ENCODE data around the gene SPG7.

SPG7 gene

DNA sequence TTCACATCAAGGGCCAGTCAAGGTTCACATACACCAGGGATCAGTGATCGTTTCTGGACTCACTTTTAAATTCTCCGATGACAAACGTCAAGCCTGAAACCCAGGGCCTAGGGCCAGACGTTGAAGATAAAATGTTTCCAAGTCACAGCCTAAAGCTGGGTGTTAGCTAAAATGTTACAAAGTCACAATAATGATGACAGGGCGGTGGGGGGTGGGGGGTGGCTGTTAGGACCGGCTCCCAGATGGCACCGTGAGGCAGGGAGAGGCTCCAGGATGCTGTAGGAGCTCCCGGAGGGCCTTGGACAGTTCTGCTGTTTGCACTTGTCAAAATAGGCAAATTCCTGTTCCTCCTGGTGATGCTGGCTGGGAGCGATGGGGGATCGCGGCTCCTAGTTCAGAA lies 35.9 kb downstream of the SPG7 start:
- Histone ChIP-seq H3K27me3 (ENCODE audit: insufficient read depth, low read depth) (no peaks in the 10 kb centered on the region), H3K36me3 (ENCODE audit: insufficient read depth) (no peaks in the 10 kb centered on the region), H3K4me1 (ENCODE audit: low read depth, poor library complexity, severe bottlenecking) (no peaks in the 10 kb centered on the region), H4K20me1 (ENCODE audit: insufficient read depth) (no peaks in the 10 kb centered on the region), H3K9ac (no peak overlapping the region), H3K27ac (no peak overlapping the region), H3K79me2 (ENCODE audit: insufficient read depth, low read depth) (no peaks in the 10 kb centered on the region), H3K4me2 (no peak overlapping the region), H3K4me3 (IDR thresholded peaks at IDR 0.05; ENCODE audit: insufficient read depth, low read depth, low read length) (no peak overlapping the region), H2AFZ (ENCODE audit: low read depth) (no peak overlapping the region)
- TF ChIP-seq, protein P1, sequence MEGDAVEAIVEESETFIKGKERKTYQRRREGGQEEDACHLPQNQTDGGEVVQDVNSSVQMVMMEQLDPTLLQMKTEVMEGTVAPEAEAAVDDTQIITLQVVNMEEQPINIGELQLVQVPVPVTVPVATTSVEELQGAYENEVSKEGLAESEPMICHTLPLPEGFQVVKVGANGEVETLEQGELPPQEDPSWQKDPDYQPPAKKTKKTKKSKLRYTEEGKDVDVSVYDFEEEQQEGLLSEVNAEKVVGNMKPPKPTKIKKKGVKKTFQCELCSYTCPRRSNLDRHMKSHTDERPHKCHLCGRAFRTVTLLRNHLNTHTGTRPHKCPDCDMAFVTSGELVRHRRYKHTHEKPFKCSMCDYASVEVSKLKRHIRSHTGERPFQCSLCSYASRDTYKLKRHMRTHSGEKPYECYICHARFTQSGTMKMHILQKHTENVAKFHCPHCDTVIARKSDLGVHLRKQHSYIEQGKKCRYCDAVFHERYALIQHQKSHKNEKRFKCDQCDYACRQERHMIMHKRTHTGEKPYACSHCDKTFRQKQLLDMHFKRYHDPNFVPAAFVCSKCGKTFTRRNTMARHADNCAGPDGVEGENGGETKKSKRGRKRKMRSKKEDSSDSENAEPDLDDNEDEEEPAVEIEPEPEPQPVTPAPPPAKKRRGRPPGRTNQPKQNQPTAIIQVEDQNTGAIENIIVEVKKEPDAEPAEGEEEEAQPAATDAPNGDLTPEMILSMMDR (conservative IDR thresholded peaks at IDR 0.05; ENCODE audit: low read depth, low read length) = no peak

- H3K36me3 ChIP-seq (ENCODE audit: insufficient read depth) = no peaks in the 10 kb centered on the region
- H3K9ac ChIP-seq = no peak overlapping the region
- no peak overlapping the region for H3K4me3 ChIP-seq (IDR thresholded peaks at IDR 0.05; ENCODE audit: insufficient read depth, low read depth, low read length)
- no peaks in the 10 kb centered on the region for H3K79me2 ChIP-seq (ENCODE audit: insufficient read depth, low read depth)
- H3K4me2 ChIP-seq = no peak overlapping the region
- H4K20me1 ChIP-seq (ENCODE audit: insufficient read depth) = no peaks in the 10 kb centered on the region
- H3K27ac ChIP-seq = no peak overlapping the region
- TF ChIP-seq, protein P1 (conservative IDR thresholded peaks at IDR 0.05; ENCODE audit: low read depth, low read length) = no peak
- no peak overlapping the region for H2AFZ ChIP-seq (ENCODE audit: low read depth)
- H3K4me1 ChIP-seq (ENCODE audit: low read depth, poor library complexity, severe bottlenecking) = no peaks in the 10 kb centered on the region
- H3K27me3 ChIP-seq (ENCODE audit: insufficient read depth, low read depth) = no peaks in the 10 kb centered on the region
These were observed 36.5 kb downstream of the SPG7 start for GRCh38 chr16:89544713-89545043.

GRCh38 chr16:89545044-89545830 lies 37.0 kb downstream of the SPG7 start:
- H3K4me2 ChIP-seq = no peak overlapping the region
- no peak overlapping the region for H3K9ac ChIP-seq
- H3K27ac ChIP-seq = no peak overlapping the region
- no peaks in the 10 kb centered on the region for H3K79me2 ChIP-seq (ENCODE audit: insufficient read depth, low read depth)
- H3K36me3 ChIP-seq (ENCODE audit: insufficient read depth) = no peaks in the 10 kb centered on the region
- H3K4me1 ChIP-seq (ENCODE audit: low read depth, poor library complexity, severe bottlenecking) = no peaks in the 10 kb centered on the region
- H3K27me3 ChIP-seq (ENCODE audit: insufficient read depth, low read depth) = no peaks in the 10 kb centered on the region
- TF ChIP-seq, protein P1 (conservative IDR thresholded peaks at IDR 0.05; ENCODE audit: low read depth, low read length) = no peak
- no peak overlapping the region for H2AFZ ChIP-seq (ENCODE audit: low read depth)
- H3K4me3 ChIP-seq (IDR thresholded peaks at IDR 0.05; ENCODE audit: insufficient read depth, low read depth, low read length) = no peak overlapping the region
- no peaks in the 10 kb centered on the region for H4K20me1 ChIP-seq (ENCODE audit: insufficient read depth)

DNA sequence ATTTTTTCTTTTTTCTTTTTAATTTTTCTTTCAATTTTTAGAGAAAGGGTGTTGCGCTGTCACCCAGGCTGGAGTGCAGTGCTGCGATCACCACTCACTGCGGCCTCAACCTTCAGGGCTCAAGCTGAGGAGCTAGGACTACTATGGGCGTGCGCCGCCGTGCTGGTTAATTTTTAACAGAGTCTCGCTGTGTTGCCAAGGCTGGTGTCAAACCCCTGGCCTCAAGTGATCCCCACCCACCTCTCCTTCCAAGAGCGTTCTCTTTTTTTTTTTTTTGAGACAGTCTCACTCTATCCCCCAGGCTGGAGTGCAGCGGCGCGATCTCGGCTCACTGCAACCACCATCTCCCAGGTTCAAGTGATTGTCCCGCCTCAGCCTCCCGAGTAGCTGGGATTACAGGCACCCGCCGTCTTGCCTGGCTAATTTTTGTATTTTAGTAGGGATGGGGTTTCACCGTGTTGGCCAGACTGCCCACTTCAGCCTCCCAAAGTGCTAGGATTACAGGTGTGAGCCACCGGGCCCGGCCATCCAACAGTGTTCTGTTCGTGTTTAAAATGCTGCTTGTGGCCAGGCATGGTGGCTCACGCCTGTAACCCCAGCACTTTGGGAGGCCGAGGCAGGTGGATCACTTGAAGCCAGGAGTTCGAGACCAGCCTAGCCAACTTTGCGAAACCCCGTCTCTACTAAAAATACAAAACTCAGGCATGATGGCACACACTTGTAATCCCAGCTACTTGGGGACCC lies 37.8 kb downstream of the SPG7 start:
- Histone ChIP-seq H3K9ac (no peak overlapping the region), H3K79me2 (ENCODE audit: insufficient read depth, low read depth) (no peaks in the 10 kb centered on the region), H3K4me2 (no peak overlapping the region), H3K27ac (no peak overlapping the region), H3K4me1 (ENCODE audit: low read depth, poor library complexity, severe bottlenecking) (no peaks in the 10 kb centered on the region), H4K20me1 (ENCODE audit: insufficient read depth) (no peaks in the 10 kb centered on the region), H3K36me3 (ENCODE audit: insufficient read depth) (no peaks in the 10 kb centered on the region), H3K4me3 (IDR thresholded peaks at IDR 0.05; ENCODE audit: insufficient read depth, low read depth, low read length) (no peak overlapping the region), H2AFZ (ENCODE audit: low read depth) (no peak overlapping the region), H3K27me3 (ENCODE audit: insufficient read depth, low read depth) (no peaks in the 10 kb centered on the region)
- TF ChIP-seq, protein P1 (conservative IDR thresholded peaks at IDR 0.05; ENCODE audit: low read depth, low read length) = no peak
